Stimulated activated CD4-positive, alpha-beta T cell treated with anti-CD3 and anti-CD28 coated beads, Interleukin-12 subunit alpha, Interleukin-12 subunit beta, amount 100 ng/mL, for 4 hours (primary cell): ENCODE data around the gene DPEP3.
"Not testable (repeated sequence)": the region's sequence is repeated elsewhere in the genome, so short reads cannot be mapped to it uniquely, and the experiment has no call there.

ENCODE experiments used
- DNase-seq: peaks from one replicate; pipeline ENCODE4 v3.0.0-alpha.2; 2020

Gene DPEP3

GRCh38 chr16:67943619-67944504 is 36.4 kb downstream of the DPEP3 start, which contains the start of gene LCAT:
TSS of gene LCAT (minus strand) at chr16:67944120. CDS start at chr16:67944101, 19 bp downstream.
- DNase-seq: no peak

GRCh38 chr16:67943256-67943618 is 37.1 kb downstream of the DPEP3 start:
- DNase-seq: no peak

GRCh38 chr16:67942510-67943255 is 37.6 kb downstream of the DPEP3 start:
- no peak for DNase-seq

- DNase-seq: no peak
These were observed 38.1 kb downstream of the DPEP3 start for GRCh38 chr16:67942200-67942509.

GRCh38 chr16:67941469-67942199 is 38.7 kb downstream of the DPEP3 start:
- no peak for DNase-seq

GRCh38 chr16:67940446-67941089 is 39.7 kb downstream of the DPEP3 start:
- no peak for DNase-seq

GRCh38 chr16:67939507-67940445 is 40.5 kb downstream of the DPEP3 start:
- peak; percentile 64 for DNase-seq

- not testable (repeated sequence) for DNase-seq
These were observed 42.6 kb downstream of the DPEP3 start for GRCh38 chr16:67937713-67938112.

- DNase-seq: peak; percentile 66
These were observed 43.3 kb downstream of the DPEP3 start for GRCh38 chr16:67936880-67937605.

GRCh38 chr16:67936124-67936879 is 44.0 kb downstream of the DPEP3 start, which contains the start of gene PSMB10:
TSS of gene PSMB10 (minus strand) at chr16:67936850. CDS start at chr16:67936749, 101 bp downstream.
- DNase-seq: peak; percentile 43

- peak; percentile 92 for DNase-seq
These were observed 44.7 kb downstream of the DPEP3 start for GRCh38 chr16:67935402-67936123.

- no peak for DNase-seq
These were observed 45.2 kb downstream of the DPEP3 start for GRCh38 chr16:67935101-67935401.

GRCh38 chr16:67934306-67935100 is 45.8 kb downstream of the DPEP3 start:
- DNase-seq: no peak

GRCh38 chr16:67933805-67934204 is 46.5 kb downstream of the DPEP3 start:
- no peak for DNase-seq

GRCh38 chr16:67932462-67932840 is 47.8 kb downstream of the DPEP3 start:
- DNase-seq: no peak

- no peak for DNase-seq
These were observed 48.4 kb downstream of the DPEP3 start, which contains the start of gene CTRL for GRCh38 chr16:67931712-67932461. TSS of gene CTRL (minus strand) at chr16:67931862. CDS start at chr16:67931852, 10 bp downstream.

GRCh38 chr16:67930678-67931211 is 49.6 kb downstream of the DPEP3 start:
- DNase-seq: no peak

- no peak for DNase-seq
These were observed 50.1 kb downstream of the DPEP3 start for GRCh38 chr16:67930191-67930590.
